IMR-90 (cell line): ENCODE results near the gene HPSE2. TPM values are rescaled to one million over a fixed set of nuclear protein-coding genes. Genes with fewer than 3 reads are reported as not detected.

Experiments
- ATAC-seq: fragments of 200-7000 bp; cut with Tn5 transposase; 2 replicates; pipeline ENCODE4 v1.9.1; 2020; ENCODE audit warnings: low read depth, mild to moderate bottlenecking, moderate library complexity
- BruUV-seq: library from RNA; stranded (reverse); fragments of 400-500 nt; replicated peaks from 2 replicates; lab custom pipeline; 2021; lab: Mats Ljungman, UMichigan
- CTCF ChIA-PET: fragments of 300-600 bp; formaldehyde crosslinking; extraction: SDS; loops from one replicate; lab custom pipeline; 2021; ENCODE audit warnings: antibody characterized with exemption; lab: Yijun Ruan, JAX
- POLR2A ChIA-PET: fragments of 300-600 bp; sonication (Branson Sonifier 250); formaldehyde crosslinking; loops from one replicate; lab custom pipeline; 2022; ENCODE audit warnings: antibody characterized with exemption; ENCODE audit not compliant: unreplicated experiment; lab: Charles Lee
- DNase-seq: peaks from one replicate; pipeline ENCODE4 v3.0.0; 2013
- H2AFZ ChIP-seq: replicated peaks from 2 replicates; pipeline ENCODE3; 2013; ENCODE audit warnings: low read length, mild to moderate bottlenecking; ENCODE audit not compliant: poor library complexity
- H2AK5ac ChIP-seq: 2 replicates; pipeline ENCODE4 v1.6.1; 2013; ENCODE audit warnings: low read depth, low read length, inconsistent platforms
- H2AK9ac ChIP-seq: replicated peaks from 2 replicates; pipeline ENCODE3; 2013; ENCODE audit warnings: mild to moderate bottlenecking, low read depth, low read length, moderate library complexity; ENCODE audit not compliant: poor library complexity
- H2BK120ac ChIP-seq: 2 replicates; pipeline ENCODE4 v1.6.1; 2013; ENCODE audit warnings: low read depth, low read length, inconsistent platforms
- H2BK15ac ChIP-seq: 3 replicates; pipeline ENCODE4 v1.6.1; 2013; ENCODE audit warnings: low read depth, low read length, inconsistent platforms
- H2BK20ac ChIP-seq: 2 replicates; pipeline ENCODE4 v1.6.1; 2013; ENCODE audit warnings: low read depth, mild to moderate bottlenecking, inconsistent platforms, low read length, moderate library complexity
- H2BK5ac ChIP-seq: 2 replicates; pipeline ENCODE4 v1.6.1; 2013; ENCODE audit warnings: mild to moderate bottlenecking, low read depth, low read length, inconsistent platforms; ENCODE audit not compliant: poor library complexity, severe bottlenecking
- H3K14ac ChIP-seq: replicated peaks from 2 replicates; pipeline ENCODE4 v1.6.1; 2013; ENCODE audit warnings: low read depth, low read length, inconsistent platforms
- H3K18ac ChIP-seq: 2 replicates; pipeline ENCODE4 v1.6.1; 2013; ENCODE audit warnings: low read depth, low read length, control low read depth
- H3K23ac ChIP-seq: 2 replicates; pipeline ENCODE4 v1.6.1; 2013; ENCODE audit warnings: low read depth, low read length, inconsistent platforms
- H3K27ac ChIP-seq: 2 replicates; pipeline ENCODE4 v1.5.1; 2013; ENCODE audit warnings: mild to moderate bottlenecking, control low read depth, low read length; ENCODE audit not compliant: insufficient read depth
- H3K27me3 ChIP-seq: 2 replicates; pipeline ENCODE4 v1.6.1; 2013; ENCODE audit warnings: low read length; ENCODE audit not compliant: control insufficient read depth, insufficient read depth
- H3K36me3 ChIP-seq: 2 replicates; pipeline ENCODE4 v1.6.1; 2013; ENCODE audit warnings: low read length, mixed read lengths; ENCODE audit not compliant: control insufficient read depth, insufficient read depth
- H3K4ac ChIP-seq: 2 replicates; pipeline ENCODE4 v1.6.1; 2013; ENCODE audit warnings: low read depth, low read length, inconsistent platforms
- H3K4me1 ChIP-seq: 2 replicates; pipeline ENCODE4 v1.6.1; 2013; ENCODE audit warnings: low read length, mixed read lengths; ENCODE audit not compliant: control insufficient read depth, insufficient read depth
- H3K4me2 ChIP-seq: 2 replicates; pipeline ENCODE4 v1.6.1; 2013; ENCODE audit warnings: low read depth, mild to moderate bottlenecking, control low read depth, low read length, moderate library complexity
- H3K4me3 ChIP-seq: 2 replicates; pipeline ENCODE4 v1.5.1; 2013; ENCODE audit warnings: low read depth, mild to moderate bottlenecking, control low read depth, low read length, moderate library complexity; ENCODE audit not compliant: insufficient read depth
- H3K56ac ChIP-seq: 2 replicates; pipeline ENCODE4 v1.6.1; 2013; ENCODE audit warnings: low read length, inconsistent platforms; ENCODE audit not compliant: insufficient read depth; ENCODE audit errors: extremely low read depth
- H3K79me1 ChIP-seq, 2 experiments: 2 replicates each; pipeline ENCODE4 v1.6.1; 2013; ENCODE audit warnings: low read length in 2 of 2, inconsistent platforms in 1 of 2, low read depth in 1 of 2
- H3K9ac ChIP-seq: 2 replicates; pipeline ENCODE4 v1.6.1; 2013; ENCODE audit warnings: low read depth, low read length, control low read depth
- H3K9me1 ChIP-seq: 2 replicates; pipeline ENCODE4 v1.6.1; 2013; ENCODE audit warnings: low read length, inconsistent platforms; ENCODE audit not compliant: insufficient read depth
- H3K9me3 ChIP-seq: 2 replicates; pipeline ENCODE4 v1.6.1; 2013; ENCODE audit warnings: low read length; ENCODE audit not compliant: control insufficient read depth, insufficient read depth
- H4K20me1 ChIP-seq: 2 replicates; pipeline ENCODE4 v1.6.1; 2013; ENCODE audit warnings: low read length, inconsistent platforms; ENCODE audit not compliant: insufficient read depth
- H4K5ac ChIP-seq: 2 replicates; pipeline ENCODE4 v1.6.1; 2013; ENCODE audit warnings: mild to moderate bottlenecking, low read depth, low read length, control low read depth
- H4K8ac ChIP-seq, 2 experiments: 2 replicates each; pipeline ENCODE4 v1.6.1; 2013; ENCODE audit warnings: low read depth in 2 of 2, low read length in 2 of 2, control low read depth in 1 of 2, inconsistent platforms in 1 of 2
- H4K91ac ChIP-seq: 2 replicates; pipeline ENCODE4 v1.6.1; 2013; ENCODE audit warnings: low read depth, low read length, inconsistent platforms; ENCODE audit not compliant: insufficient read depth
- BHLHE40 ChIP-seq: fragments of 150-350 bp; IDR thresholded peaks from 2 replicates; pipeline ENCODE4 v1.6.1; 2016; ENCODE audit warnings: mild to moderate bottlenecking, low read depth, low read length
- CEBPB ChIP-seq: IDR thresholded peaks from 2 replicates; pipeline ENCODE4 v1.6.1; 2012; ENCODE audit warnings: low read depth, low read length, improper control_type of control experiment
- CHD1 ChIP-seq: IDR thresholded peaks from 2 replicates; pipeline ENCODE4 v1.6.1; 2012; ENCODE audit warnings: low read depth, low read length, improper control_type of control experiment
- CTCF ChIP-seq: conservative IDR thresholded peaks from 2 replicates; pipeline ENCODE4 v1.5.1; 2012; ENCODE audit warnings: mild to moderate bottlenecking, low read depth, low read length, improper control_type of control experiment
- ELK1 ChIP-seq: fragments of 150-350 bp; IDR thresholded peaks from 2 replicates; pipeline ENCODE4 v1.6.1; 2016; ENCODE audit warnings: low read depth, mild to moderate bottlenecking, low read length, moderate library complexity, borderline replicate concordance
- FOS ChIP-seq: fragments of 150-350 bp; IDR thresholded peaks from 2 replicates; pipeline ENCODE4 v1.6.1; 2016; ENCODE audit warnings: low read depth, low read length
- MAFK ChIP-seq: IDR thresholded peaks from 2 replicates; pipeline ENCODE4 v1.6.1; 2012; ENCODE audit warnings: low read depth, low read length, improper control_type of control experiment
- MAZ ChIP-seq: IDR thresholded peaks from 2 replicates; pipeline ENCODE4 v1.6.1; 2012; ENCODE audit warnings: low read depth, mild to moderate bottlenecking, low read length, improper control_type of control experiment, moderate library complexity, borderline replicate concordance
- MXI1 ChIP-seq: IDR thresholded peaks from 2 replicates; pipeline ENCODE4 v1.6.1; 2012; ENCODE audit warnings: low read depth, mild to moderate bottlenecking, low read length, moderate library complexity, borderline replicate concordance
- NFE2L2 ChIP-seq: fragments of 150-350 bp; IDR thresholded peaks from 2 replicates; pipeline ENCODE4 v1.6.1; 2016; ENCODE audit warnings: low read depth, mild to moderate bottlenecking, low read length
- POLR2A ChIP-seq: IDR thresholded peaks from 2 replicates; pipeline ENCODE4 v1.6.1; 2012; ENCODE audit warnings: mild to moderate bottlenecking, low read depth, low read length
- RAD21 ChIP-seq: IDR thresholded peaks from 2 replicates; pipeline ENCODE4 v1.6.1; 2012; ENCODE audit warnings: low read length, improper control_type of control experiment
- RCOR1 ChIP-seq: IDR thresholded peaks from 2 replicates; pipeline ENCODE4 v1.6.1; 2012; ENCODE audit warnings: mild to moderate bottlenecking, low read length, improper control_type of control experiment; ENCODE audit not compliant: insufficient replicate concordance
- RFX5 ChIP-seq: IDR thresholded peaks from 2 replicates; pipeline ENCODE4 v1.8.0; 2012; ENCODE audit warnings: low read depth, mild to moderate bottlenecking, low read length, moderate library complexity
- SMC3 ChIP-seq: fragments of 150-350 bp; IDR thresholded peaks from 2 replicates; pipeline ENCODE4 v1.6.1; 2016; ENCODE audit warnings: low read depth, mild to moderate bottlenecking, antibody characterized with exemption, low read length, moderate library complexity
- USF2 ChIP-seq: fragments of 150-350 bp; IDR thresholded peaks from 2 replicates; pipeline ENCODE4 v1.6.1; 2017; ENCODE audit warnings: mild to moderate bottlenecking, antibody characterized with exemption, low read length, low read depth
- WGBS, 2 experiments: methylation state at CpG; one replicate each; pipeline versions ENCODE4 v1.1.5 to v1.1.7; 2013; ENCODE audit warnings: missing lambda C conversion rate in 2 of 2; ENCODE audit not compliant: insufficient read length in 1 of 2; ENCODE audit errors: extremely low coverage in 2 of 2; 5-methylcytosine and 5-hydroxymethylcytosine counted together
- dilution Hi-C: fragments of 300-500 bp; cut with HindIII; formaldehyde crosslinking; loops from one replicate; pipeline ENCODE4 v1.14.3; 2018; ENCODE audit warnings: low sequenced_read_pairs; ENCODE audit not compliant: unreplicated experiment
- in situ Hi-C: fragments of 300-500 bp; cut with MboI; formaldehyde crosslinking; loops from 3 replicates; pipeline ENCODE4 v1.14.3; 2019; ENCODE audit warnings: low sequenced_read_pairs, inconsistent platforms, mixed read lengths
- intact Hi-C: fragments of 100-400 bp; cut with micrococcal nuclease; formaldehyde crosslinking; loops from 2 replicates; pipeline ENCODE4 v1.10.0; 2022
- polyA plus RNA-seq, 3 experiments: library from polyadenylated mRNA; depleted of rRNA; stranded (reverse); fragments of >200 nt; gene quantifications; 2 replicates each; pipeline ENCODE4 v1.2.3, GENCODE V29; 2012; ENCODE audit warnings: low replicate concordance in 1 of 3
- total RNA-seq: library from RNA; depleted of rRNA; stranded (reverse); fragments of >200 nt; gene quantifications from 2 replicates; pipeline ENCODE4 v1.2.3, GENCODE V29; 2012

Gene HPSE2
- total and polyA plus RNA-seq, 2 of the 4 experiments (the other 2 are of a cell fraction): not detected

- ChIA-PET CTCF (no interaction called here), POLR2A (no interaction called here)
- no peak overlapping the region for H3K23ac ChIP-seq
- H3K4me2 ChIP-seq: no peak overlapping the region
- no peak overlapping the region for H4K8ac ChIP-seq
- H4K91ac ChIP-seq: no peak overlapping the region
- no peaks in the 10 kb centered on the region for H3K79me1 ChIP-seq
- no peaks in the 10 kb centered on the region for H3K9me1 ChIP-seq
- no TSS peak for BruUV-seq
- H3K9me3 ChIP-seq: no peaks in the 10 kb centered on the region
- H3K36me3 ChIP-seq: no peaks in the 10 kb centered on the region
- H2BK15ac ChIP-seq: no peak overlapping the region
- H3K4ac ChIP-seq: no peak overlapping the region
- H3K27me3 ChIP-seq: no peaks in the 10 kb centered on the region
- DNase-seq (no peak), ATAC-seq (no peak)
- H3K9ac ChIP-seq: no peak overlapping the region
- in situ Hi-C loops (no loop called here), intact Hi-C loops (no loop called here), dilution Hi-C loops (no loop called here)
- no peak overlapping the region for H2AK9ac ChIP-seq
- H2AK5ac ChIP-seq: no peak overlapping the region
- H4K5ac ChIP-seq: no peak overlapping the region
- no peak overlapping the region for H3K4me3 ChIP-seq
- no peaks in the 10 kb centered on the region for H4K20me1 ChIP-seq
- no peak overlapping the region for H3K27ac ChIP-seq
- H3K14ac ChIP-seq: no peak overlapping the region
- H3K18ac ChIP-seq: no peak overlapping the region
- no peak overlapping the region for H2BK120ac ChIP-seq
- no peak overlapping the region for H2AFZ ChIP-seq
- TF ChIP-seq SMC3 (no peak), FOS (no peak), CEBPB (no peak), MAFK (no peak), RAD21 (no peak), CHD1 (no peak), USF2 (no peak), RFX5 (no peak), RCOR1 (no peak), MAZ (no peak), NFE2L2 (no peak), CTCF (no peak), ELK1 (no peak), POLR2A (no peak), MXI1 (no peak), BHLHE40 (no peak)
- no peak overlapping the region for H3K56ac ChIP-seq
- no peak overlapping the region for H2BK5ac ChIP-seq
- no peak overlapping the region for H2BK20ac ChIP-seq
- no CpG with 5 or more reads among the region's 3 CpGs for WGBS, 2 experiments
- H3K4me1 ChIP-seq: no peaks in the 10 kb centered on the region
These were observed 325.1 kb downstream of the HPSE2 start for GRCh38 chr10:98910546-98910945.
